NCI-H2196 treated with DMSO at 0.1 percent for 48 hours (cell line): ENCODE results near the gene KPNA5.
"Not testable (repeated sequence)": the region's sequence is repeated elsewhere in the genome, so short reads cannot be mapped to it uniquely, and the experiment has no call there.

Source experiments
- DNase-seq: peaks from one replicate; lab custom pipeline; 2025; ENCODE audit not compliant: unreplicated experiment; lab: John Stamatoyannopoulos, UW

Gene KPNA5

DNA sequence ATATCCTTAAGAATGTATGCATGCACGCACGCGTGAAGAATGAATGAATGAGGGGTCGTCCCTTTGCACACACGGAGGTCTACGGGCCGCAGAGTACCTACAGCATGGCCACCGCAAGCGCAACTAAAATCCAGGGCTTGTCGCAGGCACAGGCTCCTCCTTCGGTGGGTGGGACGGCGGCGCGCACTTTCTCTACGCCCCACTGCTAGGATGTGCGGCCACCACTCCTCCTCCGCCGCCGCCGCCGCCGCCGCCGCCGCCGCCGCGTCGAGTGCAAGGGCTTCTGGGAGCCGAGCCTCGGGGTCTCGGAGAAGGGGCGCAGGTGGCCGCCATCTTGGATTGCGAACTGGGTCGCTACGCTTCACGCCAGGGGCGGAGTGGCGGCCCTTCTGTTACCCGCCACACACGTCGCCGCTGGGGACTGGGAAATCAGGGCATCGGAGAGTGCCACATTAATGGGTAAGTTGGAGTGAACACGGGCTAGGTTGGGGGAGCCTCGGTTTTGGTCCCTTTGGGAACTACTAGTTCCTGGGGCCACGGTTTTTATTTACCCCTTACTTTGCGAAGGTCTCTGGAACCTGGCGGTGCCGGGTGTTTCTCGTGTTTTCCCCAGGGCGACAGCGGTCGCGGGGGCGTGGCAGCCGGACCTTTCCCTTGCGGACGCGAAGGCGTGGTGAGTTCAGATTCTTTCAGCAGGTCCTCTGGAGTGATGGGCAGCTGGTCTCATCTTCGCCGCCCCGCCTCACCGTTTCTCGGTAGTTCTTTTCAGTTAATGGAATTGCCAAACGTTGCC lies at the start of gene KPNA5:
TSS of gene KPNA5 (plus strand) at position 332 of the 793 bp plus-strand sequence. CDS start at position 456, 124 bp downstream.
- DNase-seq: peak; percentile 88

DNA sequence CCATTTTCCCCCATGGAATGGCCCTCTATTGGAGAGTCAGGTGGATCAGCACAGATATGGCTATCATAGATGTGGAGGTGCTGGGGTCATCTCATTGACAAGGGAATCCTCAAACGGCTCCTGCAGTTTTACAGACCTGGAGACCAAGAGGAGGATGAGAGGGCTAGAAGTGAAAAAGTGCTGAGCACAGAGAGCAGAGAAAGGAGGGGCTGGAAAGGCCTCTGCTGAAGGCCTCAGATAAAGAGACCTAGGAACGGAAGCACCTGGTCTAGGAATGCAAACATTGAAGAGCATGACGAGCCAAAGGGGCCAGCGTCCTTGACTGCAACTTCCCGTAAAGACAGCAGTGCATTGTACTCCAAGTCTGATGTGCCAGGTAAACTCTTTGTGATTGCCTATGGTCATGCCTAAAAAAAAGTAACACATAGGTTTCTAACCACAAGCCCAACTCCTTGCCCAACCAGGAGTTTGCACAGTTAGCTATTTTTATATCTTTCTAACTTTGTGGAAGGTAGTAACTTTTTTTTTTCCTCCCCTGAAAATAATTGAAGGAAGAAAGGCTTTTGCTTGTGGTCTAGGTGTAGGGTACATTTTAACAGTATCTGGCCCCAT lies 49.5 kb upstream of the KPNA5 start:
- DNase-seq: peak; percentile 36

DNA sequence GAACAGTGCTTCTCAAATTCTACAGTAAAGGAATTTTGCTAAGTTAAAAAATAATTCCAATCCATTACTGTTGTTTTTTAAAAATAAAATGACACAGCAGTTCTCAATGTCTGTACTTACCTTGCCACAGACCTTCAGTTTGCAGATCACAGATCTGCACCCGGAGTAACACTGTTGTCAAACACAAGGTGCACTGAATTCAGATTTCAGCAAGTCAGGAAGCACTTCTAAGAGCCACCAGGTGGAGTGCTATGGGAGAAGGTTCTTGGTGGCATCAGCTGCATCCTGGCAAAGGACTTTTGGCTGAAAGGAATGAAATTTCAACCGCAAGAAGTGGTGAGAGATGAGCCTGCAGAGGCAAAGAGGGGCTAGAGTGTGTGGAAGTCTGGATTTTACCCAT lies 47.3 kb upstream of the KPNA5 start:
- no peak for DNase-seq

DNA sequence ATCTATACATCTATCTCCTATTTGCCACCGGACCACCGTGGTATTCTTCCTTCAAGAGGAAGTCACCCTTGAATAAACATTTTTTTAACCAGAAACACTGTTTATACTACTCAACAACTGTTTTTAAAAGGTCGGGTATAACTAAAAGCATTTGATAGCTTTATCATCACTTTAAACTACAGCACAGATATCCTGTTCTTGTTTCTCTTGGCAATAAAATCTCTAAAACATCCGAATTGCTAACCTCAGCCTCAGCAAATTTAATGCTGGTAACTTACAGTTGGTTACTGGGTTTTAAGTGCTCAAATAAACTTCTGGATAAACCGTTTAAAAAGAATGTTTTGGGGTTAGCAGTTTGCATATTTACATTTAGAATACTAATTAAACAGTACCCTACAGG lies 32.9 kb upstream of the KPNA5 start:
- no peak for DNase-seq

DNA sequence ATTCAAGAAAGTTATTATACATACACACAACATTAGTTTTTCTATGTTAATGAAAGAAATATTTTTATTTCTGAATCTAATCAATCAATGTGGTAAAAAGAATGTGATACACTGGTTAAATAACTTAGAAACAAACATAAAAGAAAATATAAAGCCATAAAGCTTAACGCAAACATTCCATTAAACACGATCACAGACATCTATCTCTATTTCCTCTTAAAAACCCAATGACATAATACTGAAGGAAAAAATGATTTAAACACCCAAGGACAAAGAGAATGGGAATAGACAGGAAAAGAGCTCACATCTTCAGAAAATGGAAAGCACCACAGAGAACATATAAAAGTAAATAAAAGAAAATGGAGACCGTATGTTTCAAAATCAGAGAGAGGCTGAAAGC lies 31.9 kb upstream of the KPNA5 start:
- DNase-seq: no peak

DNA sequence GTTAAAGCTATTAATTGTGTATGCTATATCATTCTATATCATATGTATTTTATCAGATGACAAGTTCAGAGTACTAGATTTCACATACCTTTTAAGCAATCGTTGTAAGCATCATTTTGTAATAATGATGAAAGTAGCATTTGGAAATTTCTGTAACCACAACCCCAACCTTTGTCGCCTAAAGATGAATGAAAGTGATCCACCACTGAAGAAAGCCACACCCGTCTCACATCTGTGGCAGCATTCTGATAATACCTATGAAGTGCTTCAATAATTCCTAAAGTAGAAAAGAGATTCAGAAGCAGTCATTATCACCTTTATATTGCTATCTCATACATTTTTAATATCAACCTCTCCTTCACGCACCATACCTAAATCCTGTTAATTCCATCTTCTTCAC lies 29.1 kb upstream of the KPNA5 start:
- DNase-seq: no peak

DNA sequence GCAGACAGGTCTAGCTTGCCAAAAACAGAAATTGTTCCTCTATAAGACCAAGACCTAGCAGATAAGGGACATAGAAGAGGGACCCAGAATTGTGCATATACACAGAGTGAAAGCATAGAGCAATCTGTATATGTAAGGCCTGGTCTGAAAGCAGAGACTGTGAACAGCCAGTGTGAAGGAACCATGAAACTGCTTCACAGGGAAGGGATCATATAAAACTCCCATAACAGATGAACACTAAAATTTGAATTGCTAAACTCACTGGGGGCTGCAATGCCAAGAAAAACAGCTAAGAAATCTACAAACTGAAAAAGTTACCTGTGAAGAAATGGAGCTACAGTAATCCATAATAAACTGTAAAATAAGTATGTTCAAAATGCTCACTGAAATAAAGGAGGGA lies 19.4 kb upstream of the KPNA5 start:
- no peak for DNase-seq

DNA sequence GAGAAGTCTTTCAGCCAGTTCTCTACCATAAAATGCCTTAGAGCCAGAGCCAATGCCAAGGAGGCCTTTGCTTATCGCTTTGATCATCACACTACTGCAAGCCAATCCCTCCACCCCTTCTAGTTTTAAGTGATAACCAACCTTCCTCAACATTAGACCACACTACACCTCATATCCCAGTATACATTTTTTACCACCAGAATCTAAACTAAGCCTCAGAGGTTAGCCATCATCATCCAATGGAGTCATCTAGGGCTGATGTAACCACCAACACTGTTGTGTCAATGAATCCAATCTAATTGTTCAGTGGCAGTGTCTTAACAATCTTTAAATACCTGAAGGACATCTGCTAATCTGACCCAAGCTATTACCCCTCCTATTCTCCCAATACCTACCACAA lies 18.8 kb upstream of the KPNA5 start:
- DNase-seq: no peak

DNA sequence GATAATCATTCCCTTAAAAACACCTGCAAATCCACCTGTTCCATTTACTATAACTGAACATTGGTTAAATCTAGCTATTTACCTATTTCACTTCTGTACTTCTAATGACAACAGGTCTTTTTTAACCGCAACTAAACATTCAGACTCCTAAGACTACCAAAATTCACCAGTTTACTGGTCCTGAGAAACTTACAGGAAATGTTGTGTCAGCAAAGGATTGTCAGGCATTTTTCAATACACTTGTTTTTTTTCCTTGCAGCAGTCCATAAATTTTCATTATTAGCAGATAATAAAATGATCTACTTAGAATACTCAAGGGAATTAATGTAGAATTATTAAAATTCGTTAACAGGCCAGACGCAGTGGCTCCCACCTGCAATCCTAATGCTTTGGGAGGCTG lies 17.7 kb upstream of the KPNA5 start:
- no peak for DNase-seq

DNA sequence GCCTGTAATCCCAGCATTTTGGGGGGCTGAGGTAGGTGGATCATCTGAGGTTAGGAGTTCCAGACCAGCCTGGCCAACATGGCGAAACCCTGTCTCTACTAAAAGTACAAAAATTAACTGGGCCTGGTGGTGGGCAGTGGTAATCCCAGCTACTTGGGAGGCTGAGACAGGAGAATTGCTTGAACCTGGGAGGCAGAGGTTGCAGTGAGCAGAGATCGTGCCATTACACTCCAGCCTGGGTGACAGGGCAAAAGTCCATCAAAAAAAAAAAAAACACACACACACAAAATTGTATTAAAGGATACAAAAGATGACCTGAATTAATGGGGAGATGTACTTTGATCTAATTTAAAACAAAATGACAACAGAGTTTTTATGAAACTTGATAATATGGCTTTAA lies 16.8 kb upstream of the KPNA5 start:
- not testable (repeated sequence) for DNase-seq

DNA sequence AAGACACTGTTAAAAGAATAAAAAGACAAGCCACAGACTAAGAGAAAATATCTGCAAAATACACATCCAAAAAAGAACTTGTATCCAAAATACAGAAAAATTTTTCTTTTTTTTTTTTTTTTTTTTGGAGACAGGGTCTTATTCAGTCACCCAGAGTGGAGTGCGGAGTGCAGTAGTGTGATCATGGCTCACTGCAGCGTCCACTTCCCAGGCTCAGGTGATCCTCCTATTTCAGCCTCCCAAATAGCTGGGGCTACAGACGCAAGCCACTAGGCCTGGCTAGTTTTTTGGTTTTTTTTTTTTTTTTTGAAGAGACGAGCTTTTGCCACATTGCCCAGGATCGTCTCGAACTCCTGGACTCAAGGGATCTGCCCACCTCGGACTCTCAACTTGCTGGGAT lies 15.5 kb upstream of the KPNA5 start:
- no peak for DNase-seq

DNA sequence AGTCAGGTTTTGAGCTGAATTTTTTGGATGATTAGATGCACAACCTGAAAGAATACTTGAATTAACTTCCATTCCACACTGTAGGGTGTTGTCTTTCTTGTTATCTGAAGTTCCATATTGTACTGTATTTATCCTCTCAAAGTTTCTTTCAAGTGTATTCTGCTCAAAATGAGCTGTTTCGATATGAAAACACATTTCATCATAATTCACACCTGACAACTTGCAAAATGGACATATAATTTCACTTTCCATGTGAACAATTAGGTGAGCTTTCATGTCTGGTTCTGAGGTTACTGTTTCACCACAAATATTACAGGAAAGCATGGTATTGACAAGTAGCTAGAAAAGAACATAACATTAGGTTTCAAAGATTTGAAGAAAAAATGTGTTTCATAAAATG lies 14.1 kb upstream of the KPNA5 start:
- no peak for DNase-seq

DNA sequence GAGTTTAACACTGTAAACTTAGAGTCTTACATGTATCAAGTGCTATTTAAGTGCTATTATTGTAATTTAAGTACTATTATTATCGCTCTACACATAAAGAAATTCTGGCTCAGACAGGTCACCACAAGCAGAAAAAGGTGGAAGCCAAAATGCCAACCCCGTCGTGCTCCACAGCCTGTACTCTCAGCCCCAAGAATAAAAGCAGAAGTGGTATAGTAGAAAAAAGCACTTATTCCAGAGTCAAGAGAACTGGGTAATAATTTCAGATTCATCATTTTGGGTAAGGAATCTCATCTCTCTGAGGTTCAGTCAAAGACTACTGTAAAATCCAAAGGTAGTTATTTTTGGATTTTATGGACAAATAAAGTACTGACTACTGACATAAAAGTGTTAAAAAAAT lies 13.4 kb upstream of the KPNA5 start:
- no peak for DNase-seq

DNA sequence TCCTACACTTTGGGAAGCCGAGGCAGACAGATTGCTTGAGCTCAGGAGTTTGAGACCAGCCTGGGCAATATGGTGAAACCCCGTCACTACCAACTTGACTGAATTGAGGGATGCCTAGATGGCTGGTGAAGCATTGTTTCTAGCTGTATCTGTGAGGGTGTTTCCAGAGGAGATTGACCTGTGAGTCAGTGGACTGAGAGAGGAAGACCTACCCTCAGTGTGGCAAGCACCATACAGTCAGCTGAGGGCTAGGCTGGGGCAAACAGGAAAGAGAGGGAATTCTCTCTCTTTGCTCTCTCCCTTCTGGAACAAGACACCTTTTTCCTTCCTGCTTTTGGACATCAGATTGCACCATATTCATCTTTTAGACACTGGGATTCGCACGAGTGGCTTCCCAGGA lies 8.7 kb upstream of the KPNA5 start:
- DNase-seq: no peak

DNA sequence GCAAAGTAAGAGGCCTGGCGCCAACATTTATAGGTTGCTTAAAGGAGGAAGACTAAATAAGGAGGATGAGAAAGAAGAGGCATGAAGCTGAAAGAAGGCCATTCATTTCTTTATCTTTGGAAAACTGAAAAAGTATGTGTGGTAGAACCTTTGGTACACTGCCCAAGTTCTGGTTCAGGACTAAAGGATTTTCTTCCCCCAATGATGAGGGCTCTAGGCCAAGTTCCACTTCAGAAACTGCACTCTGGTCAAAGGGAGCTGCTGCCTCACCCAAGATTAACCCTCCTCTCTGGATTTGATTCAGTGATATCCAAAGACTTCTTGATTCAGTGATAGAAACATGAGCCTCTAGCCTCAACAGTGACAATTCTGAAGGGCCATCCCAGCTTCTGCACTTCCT lies 5.0 kb upstream of the KPNA5 start:
- DNase-seq: no peak

DNA sequence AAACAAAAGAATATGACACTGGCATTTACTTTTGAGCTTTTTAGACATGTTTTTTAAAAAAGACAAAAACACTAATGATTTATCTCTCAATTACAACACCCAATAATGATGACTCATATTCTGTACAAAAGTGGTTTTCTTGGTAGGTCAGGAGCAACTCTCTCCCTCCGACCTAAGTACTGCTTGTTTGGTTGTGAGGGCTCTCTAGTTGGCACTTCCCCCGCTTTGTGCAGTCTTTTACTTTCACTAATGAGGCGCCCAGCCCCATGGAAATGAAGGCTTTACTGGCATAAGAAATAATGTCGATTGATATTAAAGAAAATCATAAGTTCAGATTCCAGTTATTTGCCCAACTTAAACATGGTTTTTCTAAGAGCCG lies 1.3 kb downstream of the KPNA5 start:
- no peak for DNase-seq

DNA sequence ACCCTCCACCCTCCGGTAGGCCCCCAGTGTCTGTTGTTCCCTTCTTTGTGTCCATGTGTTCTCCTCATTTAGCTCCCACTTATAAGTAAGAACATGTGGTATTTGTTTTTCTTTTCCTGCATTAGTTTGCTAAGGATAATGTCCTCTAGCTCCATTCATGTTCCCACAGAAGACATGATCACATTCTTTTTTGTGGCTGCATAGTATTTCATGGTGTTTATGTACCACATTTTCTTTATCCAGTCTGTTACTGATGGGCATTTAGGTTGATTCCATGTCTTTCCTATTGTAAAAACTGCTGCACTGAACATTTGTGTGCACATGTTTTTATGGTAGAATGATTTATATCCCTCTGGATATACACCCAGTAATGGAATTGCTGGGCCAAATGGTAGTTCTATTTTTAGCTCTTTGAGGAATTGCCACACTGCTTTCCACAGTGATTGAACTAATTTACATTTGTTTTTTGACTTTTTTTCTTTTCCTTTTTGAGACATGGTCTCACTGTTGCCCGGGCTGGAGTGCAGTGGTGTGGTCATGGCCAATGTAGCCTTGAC lies 4.5 kb downstream of the KPNA5 start:
- DNase-seq: no peak

DNA sequence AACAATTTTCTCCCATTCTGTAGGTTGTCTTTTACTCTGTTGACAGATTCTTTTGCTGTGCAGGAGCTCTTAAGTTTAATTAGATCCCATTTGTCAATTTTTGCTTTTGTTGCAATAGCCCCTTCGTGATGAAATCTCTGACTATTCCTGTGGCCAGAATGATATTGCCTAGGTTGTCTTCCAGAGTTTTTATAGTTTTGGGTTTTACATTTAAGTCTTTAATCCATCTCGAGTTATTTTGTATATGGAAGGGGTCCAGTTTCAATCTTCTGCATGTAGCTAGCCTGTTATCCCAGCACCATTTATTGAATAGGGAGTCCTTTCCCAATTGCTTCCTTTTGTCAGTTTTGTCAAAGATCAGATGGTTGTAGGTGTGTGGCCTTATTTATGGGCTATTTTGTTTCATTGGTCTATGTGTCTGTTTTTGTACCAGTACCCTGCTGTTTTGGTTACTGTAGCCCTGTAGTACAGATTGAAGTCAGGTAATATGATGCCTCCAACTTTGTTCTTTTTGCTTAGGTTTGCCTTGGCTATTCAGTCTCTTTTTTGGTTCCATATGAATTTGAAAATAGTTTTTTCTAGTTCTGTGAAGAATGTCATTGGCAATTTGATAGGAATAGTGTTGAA lies 5.6 kb downstream of the KPNA5 start:
- not testable (repeated sequence) for DNase-seq

DNA sequence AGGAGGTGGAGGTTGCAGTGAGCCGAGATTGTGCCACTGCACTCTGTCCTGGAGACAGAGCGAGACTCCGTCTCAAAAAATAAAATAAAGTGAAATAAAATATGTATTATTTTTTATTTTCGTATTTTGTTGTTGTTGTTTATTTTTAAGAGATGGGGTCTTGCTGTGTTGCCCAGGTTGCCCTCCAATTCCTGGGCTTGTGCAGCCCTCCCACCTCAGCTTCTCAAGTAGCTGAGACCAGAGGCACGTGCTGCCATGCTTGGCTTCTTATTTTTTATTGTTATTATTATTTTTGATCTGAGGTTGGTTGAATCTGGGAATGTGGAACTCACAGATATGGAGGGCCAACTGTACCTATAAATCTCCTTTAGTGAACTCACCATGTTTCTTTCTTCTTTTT lies 10.1 kb downstream of the KPNA5 start:
- DNase-seq: no peak

DNA sequence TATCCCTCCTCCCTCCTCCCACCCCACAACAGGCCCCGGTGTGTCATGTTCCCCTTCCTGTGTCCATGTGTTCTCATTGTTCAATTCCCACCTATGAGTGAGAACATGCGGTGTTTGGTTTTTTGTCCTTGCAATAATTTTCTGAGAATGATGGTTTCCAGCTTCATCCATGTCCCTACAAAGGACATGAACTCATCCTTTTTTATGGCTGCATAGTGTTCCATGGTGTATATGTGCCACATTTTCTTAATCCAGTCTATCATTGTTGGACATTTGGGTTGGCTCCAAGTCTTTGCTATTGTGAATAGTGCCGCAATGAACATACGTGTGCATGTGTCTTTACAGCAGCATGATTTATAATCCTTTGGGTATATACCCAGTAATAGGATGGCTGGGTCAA lies 11.9 kb downstream of the KPNA5 start:
- DNase-seq: not testable (repeated sequence)

DNA sequence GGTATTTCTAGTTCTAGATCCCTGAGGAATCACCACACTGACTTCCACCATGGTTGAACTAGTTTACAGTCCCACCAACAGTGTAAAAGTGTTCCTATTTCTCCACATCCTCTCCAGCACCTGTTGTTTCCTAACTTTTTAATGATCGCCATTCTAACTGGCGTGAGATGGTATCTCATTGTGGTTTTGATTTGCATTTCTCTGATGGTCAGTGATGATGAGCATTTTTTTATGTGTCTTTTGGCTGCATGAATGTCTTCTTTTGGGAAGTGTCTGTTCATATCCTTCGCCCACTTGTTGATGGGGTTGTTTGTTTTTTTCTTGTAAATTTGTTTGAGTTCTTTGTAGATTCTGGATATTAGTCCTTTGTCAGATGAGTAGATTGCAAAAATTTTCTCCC lies 12.3 kb downstream of the KPNA5 start:
- not testable (repeated sequence) for DNase-seq

DNA sequence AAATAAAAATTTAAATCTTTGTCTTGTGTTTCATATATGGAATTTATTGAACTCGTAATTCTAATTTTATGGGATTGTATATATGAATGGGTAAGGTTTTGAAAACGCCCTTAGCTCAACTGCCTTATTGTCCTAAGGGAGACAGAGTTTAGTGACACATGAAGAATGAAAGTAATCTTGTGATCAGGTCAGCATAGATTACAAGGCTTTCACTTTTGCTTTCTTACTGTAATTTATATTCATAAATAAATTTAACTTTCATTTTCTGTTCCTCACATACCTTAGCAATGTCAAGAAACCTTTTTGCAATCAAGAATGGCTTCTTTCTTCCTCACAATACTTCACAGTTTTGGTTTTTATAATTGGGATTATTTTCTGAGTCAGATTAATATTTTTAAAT lies 14.4 kb downstream of the KPNA5 start:
- DNase-seq: no peak
